Heart left ventricle (tissue), 13 donors: ENCODE measurements around the gene SACS.

Experiments
- POLR2A ChIP-seq, 2 donors: fragments of 450-650 bp; IDR thresholded peaks; one replicate each; pipeline ENCODE4 v1.6.1; 2017; ENCODE audit warnings: antibody characterized with exemption in 2 of 2, mild to moderate bottlenecking in 2 of 2, moderate library complexity in 2 of 2
- TF ChIP-seq, protein P1 (sequence below), 12 donors: fragments of 200-600 bp; sonication (generic) in 4 of 12; IDR thresholded peaks; one replicate each; pipeline versions ENCODE4 v1.5.0 to v1.8.0; 2018 to 2022; ENCODE audit warnings: antibody characterized with exemption in 12 of 12, mild to moderate bottlenecking in 5 of 12
- donor health status: ischemic (EF 13 %, LVEDD 7.1; RV severe dilation, severe dysfunction).
- donor health status: DM: no; HTN: yes; CAD: no.
- donor health status: DM: no; HTN: no; CAD: no.
- donor health status: ischemic (EF 25% LVEDD 6.9; RV normal size, moderate dysfunction).
- donor health status: ischemic (EF 25% LVEDD 5.7; RV mildly dilated, moderate dysfunction).
- donor health status: ischemic (EF 35%, LVEDD 5.7; RV mildly dilated, moderate dysfunction).
- donor health status: nonischemic (EF 11% LVEDD 7.7; RV severe dilation, severe dysfunction).
- donor health status: DM: yes; HTN: yes; CAD: no.
- donor health status: PGD.
- donor health status: ischemic (EF 29% LVEDD 5.4; RV normal size, mild dysfunction).
- donor health status: nonischemic (EF 23%, LVEDD 6.1; RV moderate dilation, normal function).

DNA sequence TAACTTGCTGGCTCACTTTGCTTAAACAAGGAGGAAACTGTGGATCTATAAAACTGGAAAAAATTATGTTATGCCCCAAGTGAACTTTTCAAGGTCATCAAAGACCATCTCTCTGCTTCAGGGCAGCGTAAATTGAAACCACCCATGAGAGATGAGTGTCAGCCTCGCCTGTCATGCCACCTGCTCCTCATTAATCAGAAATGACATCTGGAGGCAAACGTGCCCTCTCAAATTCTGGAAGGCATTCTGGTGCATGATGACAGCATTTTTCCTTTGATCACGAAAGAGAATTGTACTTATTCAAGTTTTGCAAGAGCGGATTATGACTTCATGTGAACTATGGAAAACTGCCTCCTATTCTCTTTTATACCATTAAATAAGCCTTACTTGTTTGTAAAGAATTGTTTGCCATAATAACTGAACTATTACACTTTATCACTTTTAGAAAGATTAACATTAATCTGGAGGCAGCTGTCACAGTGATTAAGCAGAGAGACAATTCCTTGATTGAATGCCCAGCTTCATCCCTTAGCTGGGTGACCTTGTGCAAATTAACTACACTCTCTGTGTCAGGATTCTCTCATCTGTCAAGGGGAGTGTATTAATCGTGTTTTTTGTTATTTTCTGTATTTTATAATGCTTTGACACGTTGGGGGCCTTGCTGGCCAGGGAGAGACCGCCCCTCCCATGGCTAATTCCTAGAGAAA is 17.0 kb upstream of the SACS start:
- TF ChIP-seq, protein P1, sequence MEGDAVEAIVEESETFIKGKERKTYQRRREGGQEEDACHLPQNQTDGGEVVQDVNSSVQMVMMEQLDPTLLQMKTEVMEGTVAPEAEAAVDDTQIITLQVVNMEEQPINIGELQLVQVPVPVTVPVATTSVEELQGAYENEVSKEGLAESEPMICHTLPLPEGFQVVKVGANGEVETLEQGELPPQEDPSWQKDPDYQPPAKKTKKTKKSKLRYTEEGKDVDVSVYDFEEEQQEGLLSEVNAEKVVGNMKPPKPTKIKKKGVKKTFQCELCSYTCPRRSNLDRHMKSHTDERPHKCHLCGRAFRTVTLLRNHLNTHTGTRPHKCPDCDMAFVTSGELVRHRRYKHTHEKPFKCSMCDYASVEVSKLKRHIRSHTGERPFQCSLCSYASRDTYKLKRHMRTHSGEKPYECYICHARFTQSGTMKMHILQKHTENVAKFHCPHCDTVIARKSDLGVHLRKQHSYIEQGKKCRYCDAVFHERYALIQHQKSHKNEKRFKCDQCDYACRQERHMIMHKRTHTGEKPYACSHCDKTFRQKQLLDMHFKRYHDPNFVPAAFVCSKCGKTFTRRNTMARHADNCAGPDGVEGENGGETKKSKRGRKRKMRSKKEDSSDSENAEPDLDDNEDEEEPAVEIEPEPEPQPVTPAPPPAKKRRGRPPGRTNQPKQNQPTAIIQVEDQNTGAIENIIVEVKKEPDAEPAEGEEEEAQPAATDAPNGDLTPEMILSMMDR (IDR thresholded peaks at IDR 0.05): no peak
- no peak for TF ChIP-seq POLR2A (IDR thresholded peaks at IDR 0.05)
